HG03135 (cell line): ENCODE results near the gene GNAS.

Source experiments
- ATAC-seq: cut with Tn5 transposase; IDR thresholded peaks from one replicate; pipeline ENCODE4 v1.9.1; 2021; ENCODE audit warnings: mild to moderate bottlenecking, moderate library complexity; ENCODE audit not compliant: unreplicated experiment

Gene GNAS

GRCh38 chr20:58877976-58878360, 25.5 kb downstream of the GNAS start:
- no peak for ATAC-seq

- no peak for ATAC-seq
Measured at GRCh38 chr20:58878399-58878798, 25.9 kb downstream of the GNAS start.

GRCh38 chr20:58880441-58880840, 27.9 kb downstream of the GNAS start:
- ATAC-seq, result no peak

- no peak for ATAC-seq
Measured at GRCh38 chr20:58880994-58881752, 28.7 kb downstream of the GNAS start.

- ATAC-seq, result no peak
Measured at GRCh38 chr20:58882704-58883089, 30.2 kb downstream of the GNAS start.

GRCh38 chr20:58883241-58883691, 30.8 kb downstream of the GNAS start:
- no peak for ATAC-seq

GRCh38 chr20:58884966-58885365, 32.5 kb downstream of the GNAS start:
- no peak for ATAC-seq

- no peak for ATAC-seq
Measured at GRCh38 chr20:58886546-58886945, 34.0 kb downstream of the GNAS start.

GRCh38 chr20:58888103-58888502, 35.6 kb downstream of the GNAS start:
- no peak for ATAC-seq

- ATAC-seq, result peak; percentile 33
Measured at GRCh38 chr20:58888521-58889333, 36.2 kb downstream of the GNAS start.

GRCh38 chr20:58889334-58889760, 36.8 kb downstream of the GNAS start:
- ATAC-seq, result no peak

GRCh38 chr20:58889798-58890517, 37.4 kb downstream of the GNAS start:
- no peak for ATAC-seq

- ATAC-seq, result peak; percentile 20
Measured at GRCh38 chr20:58890518-58891085, 38.1 kb downstream of the GNAS start.

- peak; percentile 24 for ATAC-seq
Measured at GRCh38 chr20:58891086-58891717, 38.7 kb downstream of the GNAS start.

GRCh38 chr20:58891718-58892140, 39.2 kb downstream of the GNAS start:
- peak; percentile 6 for ATAC-seq

GRCh38 chr20:58892141-58892931, 39.8 kb downstream of the GNAS start:
- ATAC-seq, result peak; percentile 14

- no peak for ATAC-seq
Measured at GRCh38 chr20:58892932-58893224, 40.4 kb downstream of the GNAS start.

GRCh38 chr20:58893355-58894120, 41.0 kb downstream of the GNAS start:
- ATAC-seq, result no peak
